Thymus (tissue), 11 donors: ENCODE results near the gene MIX23. TPM values are rescaled to one million over a fixed set of nuclear protein-coding genes. Genes with fewer than 3 reads are reported as not detected.

ENCODE experiments used
- DNase-seq, 9 donors: peaks; one replicate each; pipeline ENCODE4 v3.0.0-alpha.2; 2013; ENCODE audit warnings: low spot score in 9 of 9, low read depth in 6 of 9, missing footprints in 1 of 9
- H3K27ac ChIP-seq, 2 donors: one replicate each; pipeline ENCODE4 v1.5.1; 2013; ENCODE audit warnings: control low read depth in 1 of 2, low read depth in 1 of 2, low read length in 1 of 2, mild to moderate bottlenecking in 1 of 2, moderate library complexity in 1 of 2
- H3K27me3 ChIP-seq, 2 donors: one replicate each; pipeline ENCODE4 v1.5.1; 2013; ENCODE audit warnings: low read length in 1 of 2; ENCODE audit not compliant: control insufficient read depth in 2 of 2, insufficient read depth in 1 of 2
- H3K36me3 ChIP-seq, 2 donors: one replicate each; pipeline ENCODE4 v1.5.1; 2013; ENCODE audit warnings: low read length in 1 of 2, mild to moderate bottlenecking in 1 of 2, moderate library complexity in 1 of 2; ENCODE audit not compliant: control insufficient read depth in 2 of 2, insufficient read depth in 2 of 2
- H3K4me1 ChIP-seq, 2 donors: one replicate each; pipeline ENCODE4 v1.5.1; 2013; ENCODE audit warnings: low read length in 2 of 2; ENCODE audit not compliant: control insufficient read depth in 2 of 2, insufficient read depth in 2 of 2
- H3K4me3 ChIP-seq, 2 donors: one replicate each; pipeline ENCODE4 v1.5.1; 2013; ENCODE audit warnings: low read length in 2 of 2, control low read depth in 1 of 2, mild to moderate bottlenecking in 1 of 2
- H3K9me3 ChIP-seq, 2 donors: one replicate each; pipeline ENCODE4 v1.5.1; 2013; ENCODE audit warnings: low read length in 1 of 2, mild to moderate bottlenecking in 1 of 2; ENCODE audit not compliant: control insufficient read depth in 2 of 2, insufficient read depth in 1 of 2
- WGBS: extraction: QIAGEN DNeasy Blood & Tissue Kit; methylation state at CpG from one replicate; pipeline ENCODE4 v1.1.7; 2013; 5-methylcytosine and 5-hydroxymethylcytosine counted together
- polyA plus RNA-seq: library from polyadenylated mRNA; stranded (reverse); fragments of 200-250 nt; gene quantifications from one replicate; pipeline ENCODE4 v1.2.3, GENCODE V29; 2013
- total RNA-seq: library from RNA; stranded (reverse); fragments of 120-200 nt; gene quantifications from one replicate; pipeline ENCODE4 v1.2.4, GENCODE V29; 2013
- donor health status: healthy.

The MIX23 gene
- total and polyA plus RNA-seq, 2 donors = 33.8 to 40.1 TPM

GRCh38 chr3:122349171-122349570, 33.9 kb downstream of the MIX23 start:
- H3K9me3 ChIP-seq = no peaks in the 10 kb centered on the region
- no peaks in the 10 kb centered on the region for H3K36me3 ChIP-seq
- H3K4me1 ChIP-seq = no peaks in the 10 kb centered on the region
- H3K27me3 ChIP-seq = no peaks in the 10 kb centered on the region
- no peak for DNase-seq
- H3K27ac ChIP-seq = no peak overlapping the region
- no peak overlapping the region for H3K4me3 ChIP-seq
- WGBS = 98% methylated on average over 1 of the region's 1 CpG

- Histone ChIP-seq H3K9me3 (no peaks in the 10 kb centered on the region), H3K4me1 (no peaks in the 10 kb centered on the region), H3K36me3 (no peaks in the 10 kb centered on the region), H3K27me3 (no peaks in the 10 kb centered on the region), H3K27ac (no peak overlapping the region), H3K4me3 (no peak overlapping the region)
- DNase-seq = no peak
- 94% methylated on average over 2 of the region's 2 CpGs for WGBS
These were observed 39.4 kb downstream of the MIX23 start for GRCh38 chr3:122343654-122344053.

GRCh38 chr3:122342803-122343202, 40.2 kb downstream of the MIX23 start:
- 96% methylated on average over 1 of the region's 1 CpG for WGBS
- Histone ChIP-seq H3K4me1 (no peaks in the 10 kb centered on the region), H3K36me3 (no peaks in the 10 kb centered on the region), H3K9me3 (no peaks in the 10 kb centered on the region), H3K27ac (no peak overlapping the region), H3K4me3 (no peak overlapping the region), H3K27me3 (no peaks in the 10 kb centered on the region)
- no peak for DNase-seq

- no peak for DNase-seq
- no peaks in the 10 kb centered on the region for H3K27me3 ChIP-seq
- no peaks in the 10 kb centered on the region for H3K4me1 ChIP-seq
- H3K36me3 ChIP-seq = no peaks in the 10 kb centered on the region
- WGBS = 96% methylated on average over 8 of the region's 8 CpGs
- H3K9me3 ChIP-seq = no peaks in the 10 kb centered on the region
- H3K27ac ChIP-seq = no peak overlapping the region
- H3K4me3 ChIP-seq = no peak overlapping the region
These were observed 50.5 kb downstream of the MIX23 start for GRCh38 chr3:122332551-122332950.

GRCh38 chr3:122331886-122332285, 51.1 kb downstream of the MIX23 start:
- no peaks in the 10 kb centered on the region for H3K36me3 ChIP-seq
- H3K4me1 ChIP-seq = no peaks in the 10 kb centered on the region
- no peaks in the 10 kb centered on the region for H3K27me3 ChIP-seq
- 95% methylated on average over 4 of the region's 4 CpGs for WGBS
- DNase-seq = no peak
- no peak overlapping the region for H3K4me3 ChIP-seq
- H3K9me3 ChIP-seq = no peaks in the 10 kb centered on the region
- no peak overlapping the region for H3K27ac ChIP-seq

GRCh38 chr3:122325769-122326168, 57.3 kb downstream of the MIX23 start:
- H3K9me3 ChIP-seq = no peaks in the 10 kb centered on the region
- peaks cover 0 to 2% of the 10 kb centered on the region in 2 donors for H3K27me3 ChIP-seq
- H3K36me3 ChIP-seq = no peaks in the 10 kb centered on the region
- no peak overlapping the region for H3K27ac ChIP-seq
- peaks cover 3 to 6% of the 10 kb centered on the region in 2 donors for H3K4me1 ChIP-seq
- no peak for DNase-seq
- WGBS = 95% methylated on average over 3 of the region's 3 CpGs
- no peak overlapping the region for H3K4me3 ChIP-seq

- peaks cover 0 to 2% of the 10 kb centered on the region in 2 donors for H3K27me3 ChIP-seq
- H3K9me3 ChIP-seq = no peaks in the 10 kb centered on the region
- H3K4me3 ChIP-seq = no peak within 1 kb of the TSS
- H3K27ac ChIP-seq = peak within 1 kb of the TSS in 1 of 2 donors; percentile 42
- no peak for DNase-seq
- 87% methylated on average over 6 of the region's 6 CpGs for WGBS
- peaks cover 3 to 6% of the 10 kb centered on the region in 2 donors for H3K4me1 ChIP-seq
- no peaks in the 10 kb centered on the region for H3K36me3 ChIP-seq
These were observed 58.1 kb downstream of the MIX23 start, which contains the start of gene CSTA for GRCh38 chr3:122324871-122325323. Gene CSTA, plus strand, starts transcription at chr3:122325248. Its CDS starts 45 bp downstream, at chr3:122325293.

- peak; percentile 13 to 81 (median 37) for DNase-seq
- Histone ChIP-seq H3K4me3 (no peak overlapping the region), H3K4me1 (peaks cover 3 to 6% of the 10 kb centered on the region in 2 donors), H3K27me3 (peaks cover 0 to 2% of the 10 kb centered on the region in 2 donors), H3K27ac (no peak overlapping the region), H3K9me3 (no peaks in the 10 kb centered on the region), H3K36me3 (no peaks in the 10 kb centered on the region)
- 77% methylated on average over 5 of the region's 5 CpGs for WGBS
These were observed 60.6 kb downstream of the MIX23 start for GRCh38 chr3:122322095-122323075.

GRCh38 chr3:122318620-122319019, 64.4 kb downstream of the MIX23 start:
- Histone ChIP-seq H3K4me3 (no peak overlapping the region), H3K27ac (no peak overlapping the region), H3K9me3 (no peaks in the 10 kb centered on the region), H3K27me3 (no peaks in the 10 kb centered on the region), H3K4me1 (peaks cover 3 to 6% of the 10 kb centered on the region in 2 donors), H3K36me3 (no peaks in the 10 kb centered on the region)
- 97% methylated on average over 2 of the region's 2 CpGs for WGBS
- DNase-seq = no peak
